A204.1 (cell line): ENCODE data around the gene PRODH2.
A peak's percentile ranks its signal among the peaks of the same experiment; 100 is the strongest.
"Not testable (repeated sequence)": the region's sequence is repeated elsewhere in the genome, so short reads cannot be mapped to it uniquely, and the experiment has no call there.

Source experiments
- FAIRE-seq: peaks from 2 replicates; lab custom pipeline; 2012; peaks lifted over from hg19 to GRCh38; lab: Jason Lieb, UNC

Gene PRODH2

DNA sequence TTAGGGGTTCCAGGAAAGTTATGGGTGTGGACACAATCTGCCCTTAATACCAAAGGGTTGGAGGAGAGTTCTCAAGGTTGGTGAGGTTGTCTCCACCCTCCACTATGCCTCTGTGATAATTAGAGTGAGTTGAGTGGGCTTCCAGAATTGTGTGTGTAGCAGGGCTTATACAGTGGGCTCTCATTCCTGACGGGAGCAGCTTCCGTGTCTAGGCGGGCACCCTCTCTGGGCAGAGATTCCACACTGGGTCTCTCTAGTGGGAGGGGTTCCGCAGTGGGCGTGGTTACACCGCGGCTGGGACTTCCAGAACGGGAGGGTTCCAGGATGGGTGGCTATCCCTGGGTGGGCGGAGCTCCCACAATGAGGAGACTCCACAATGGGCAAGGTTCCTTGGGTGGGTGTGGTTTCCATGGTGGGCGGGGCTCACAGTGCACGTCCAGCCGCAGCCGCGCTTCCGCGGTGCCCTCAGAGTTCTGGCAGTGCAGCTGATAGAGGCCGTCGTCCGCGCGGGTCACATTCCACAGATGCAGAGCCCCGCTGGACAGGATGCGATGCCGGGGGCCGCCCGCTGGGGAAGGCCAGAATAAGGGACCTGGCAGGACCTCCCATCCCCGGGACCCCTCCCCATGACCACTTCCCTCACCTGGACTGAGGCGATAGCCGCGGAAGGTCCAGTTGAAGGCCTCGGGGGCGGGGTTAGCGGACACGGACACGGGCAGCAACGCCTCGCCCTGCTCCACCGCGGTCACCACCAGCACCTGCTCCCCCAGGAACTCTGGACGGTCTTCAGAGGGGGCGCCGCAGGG, 31.2 kb upstream of the PRODH2 start:
- no peak for FAIRE-seq

DNA sequence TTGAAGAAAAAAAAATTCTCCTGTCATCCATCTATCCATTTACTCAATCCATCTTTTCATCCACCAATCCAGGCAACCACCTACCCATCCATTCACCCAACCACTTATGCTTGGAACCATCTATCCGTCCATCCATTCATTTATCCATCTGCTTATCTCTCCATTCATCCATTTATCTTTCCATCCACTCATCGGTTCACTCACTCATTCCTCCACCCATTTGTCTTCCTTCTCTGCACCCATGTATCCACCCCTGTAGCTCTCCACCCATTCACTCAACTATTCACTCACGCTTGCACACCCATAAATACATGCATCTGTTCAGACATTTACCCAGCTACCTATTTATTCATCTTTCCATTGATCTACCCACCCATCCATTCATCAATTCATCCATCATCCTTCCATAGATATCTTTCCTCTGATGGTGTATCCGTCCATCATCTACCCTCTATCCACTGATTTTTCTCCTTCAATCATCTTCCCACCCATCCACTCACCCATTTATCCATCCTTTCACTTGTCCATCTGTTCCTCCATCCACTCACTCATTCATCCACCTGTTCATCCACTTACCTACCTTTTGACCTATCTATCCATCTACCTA, 30.1 kb upstream of the PRODH2 start:
- FAIRE-seq = no peak

DNA sequence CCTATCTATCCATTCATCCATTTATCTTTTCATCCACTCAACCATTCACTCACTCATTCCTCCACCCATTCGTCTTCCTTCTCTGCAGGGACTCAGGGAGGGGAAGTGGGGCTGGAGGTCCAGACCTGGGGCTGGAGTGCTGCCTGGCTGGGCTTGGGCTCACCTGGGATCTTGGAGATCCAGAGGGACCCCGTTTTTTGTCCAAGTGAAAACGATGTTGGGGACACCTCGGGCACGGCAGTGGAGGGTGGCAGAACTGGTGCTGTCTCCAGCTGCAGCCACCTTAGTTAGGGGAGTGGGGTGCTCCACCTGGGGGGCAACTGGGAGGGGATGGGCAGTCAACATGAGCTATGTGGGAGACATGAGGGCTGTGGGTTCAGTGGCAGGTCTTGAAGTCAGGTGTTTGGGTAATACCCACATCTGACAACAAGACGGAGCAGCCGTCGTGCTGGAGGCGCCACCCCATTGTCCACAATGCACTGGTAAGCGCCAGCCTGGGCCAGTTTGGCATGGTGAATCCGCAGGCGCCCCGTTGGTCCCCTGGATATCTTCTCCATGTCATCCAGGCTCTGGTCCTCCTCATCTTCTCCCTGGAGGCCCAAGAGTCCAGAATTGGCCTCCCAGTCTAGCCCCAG, 29.4 kb upstream of the PRODH2 start:
- FAIRE-seq = no peak

DNA sequence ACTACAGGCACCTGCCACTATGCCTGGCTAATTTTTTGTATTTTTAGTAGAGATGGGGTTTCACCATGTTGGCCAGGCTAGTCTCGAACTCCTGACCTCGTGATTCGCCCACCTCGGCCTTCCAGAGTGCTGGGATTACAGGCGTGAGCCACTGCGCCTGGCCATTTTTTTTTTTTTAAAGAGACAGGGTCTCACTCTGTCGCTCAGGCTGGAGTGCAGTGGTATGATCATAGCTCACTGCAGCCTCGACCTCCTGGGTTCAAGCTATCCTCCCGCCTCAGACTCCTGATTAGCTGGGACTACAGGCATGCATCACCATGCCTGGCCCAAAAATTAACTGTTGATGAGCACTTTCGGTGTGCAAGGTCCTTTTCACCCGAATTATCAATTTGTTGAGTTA, 23.5 kb upstream of the PRODH2 start:
- not testable (repeated sequence) for FAIRE-seq

DNA sequence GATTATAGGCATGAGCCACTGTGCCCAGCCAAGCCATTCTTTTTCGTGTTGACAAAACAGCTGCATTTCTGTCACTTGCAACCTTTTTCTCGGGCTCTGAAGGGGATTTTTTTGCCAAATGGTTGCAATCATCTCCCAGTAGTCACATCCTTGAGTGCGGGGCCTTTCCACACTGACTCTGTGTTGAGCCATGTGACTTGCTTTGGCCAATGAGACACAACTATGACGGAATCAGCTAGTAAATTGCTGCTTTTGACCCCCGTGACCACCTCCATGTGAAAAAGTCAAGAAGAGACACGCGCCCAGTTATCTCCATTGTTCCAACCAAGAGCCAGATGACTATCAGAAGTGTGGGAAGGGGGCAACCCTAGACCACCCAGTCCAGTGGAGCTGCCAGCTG, 21.3 kb upstream of the PRODH2 start:
- FAIRE-seq = no peak

DNA sequence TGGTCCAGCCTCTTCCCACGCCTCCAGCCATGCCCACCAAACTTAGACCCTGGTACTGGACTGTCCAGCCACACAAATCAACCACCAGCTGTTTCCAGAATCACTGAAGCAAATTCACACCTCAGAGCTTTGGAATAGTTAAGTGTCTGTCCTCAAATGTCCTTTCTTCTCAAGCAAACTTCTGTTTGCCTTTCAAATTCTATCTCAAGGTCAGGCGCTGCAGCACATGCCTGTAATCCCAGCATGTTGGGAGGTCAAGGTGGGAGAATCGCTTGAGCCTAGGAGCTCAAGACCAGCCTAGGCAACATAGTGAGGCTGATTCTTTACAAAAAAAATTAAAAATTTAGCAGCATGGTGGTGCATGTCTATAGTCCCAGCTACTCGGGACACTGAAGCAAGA, 19.4 kb upstream of the PRODH2 start:
- no peak for FAIRE-seq

DNA sequence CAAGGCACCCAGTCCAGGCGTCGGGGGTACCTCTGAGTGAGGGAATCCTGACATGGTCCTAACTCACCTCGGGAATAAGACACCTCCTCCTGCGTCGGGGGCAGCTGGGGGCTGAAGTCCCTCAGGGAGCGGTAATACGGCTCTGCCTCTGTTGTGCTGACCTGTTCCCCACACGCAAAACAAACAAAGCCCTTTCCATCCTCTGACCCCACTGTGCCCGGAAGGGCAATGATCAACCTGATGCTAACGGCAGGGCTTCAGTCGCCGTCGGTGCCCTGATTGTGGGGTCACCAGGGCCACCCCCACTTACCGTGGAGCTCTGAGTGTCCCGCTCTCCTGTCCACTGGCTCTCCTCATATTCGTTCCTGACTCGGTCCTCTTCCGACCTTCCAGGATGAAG, 18.3 kb upstream of the PRODH2 start:
- FAIRE-seq = no peak

DNA sequence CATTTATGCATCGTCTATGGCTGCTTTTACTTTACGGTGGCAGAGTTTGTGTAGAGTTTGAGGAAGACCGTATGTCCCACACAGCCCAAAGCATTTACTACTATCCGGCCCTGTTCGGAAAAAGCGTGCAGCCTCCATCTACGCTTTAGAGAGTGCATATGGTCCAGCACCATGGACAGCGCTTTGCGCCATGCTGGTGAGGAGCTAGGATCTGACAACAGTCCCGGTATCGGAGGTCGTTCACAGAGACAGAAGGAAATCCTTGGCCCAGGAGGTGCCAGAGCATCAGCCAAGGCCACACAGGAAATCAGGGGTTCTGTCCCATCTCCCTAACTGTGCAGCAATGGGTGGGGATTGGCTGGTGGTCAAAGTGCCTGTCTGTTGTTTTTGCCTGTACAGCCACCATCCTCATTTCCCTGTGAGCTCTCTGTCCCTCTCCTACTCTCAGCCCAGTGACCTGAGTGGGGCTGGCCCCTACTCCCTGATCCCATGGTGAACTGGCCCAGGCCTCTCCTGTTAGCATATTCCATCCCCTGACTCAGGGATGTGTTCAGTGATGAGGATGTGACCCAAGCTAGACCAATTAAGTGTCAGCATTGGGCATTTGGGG, 16.2 kb upstream of the PRODH2 start:
- no peak for FAIRE-seq

DNA sequence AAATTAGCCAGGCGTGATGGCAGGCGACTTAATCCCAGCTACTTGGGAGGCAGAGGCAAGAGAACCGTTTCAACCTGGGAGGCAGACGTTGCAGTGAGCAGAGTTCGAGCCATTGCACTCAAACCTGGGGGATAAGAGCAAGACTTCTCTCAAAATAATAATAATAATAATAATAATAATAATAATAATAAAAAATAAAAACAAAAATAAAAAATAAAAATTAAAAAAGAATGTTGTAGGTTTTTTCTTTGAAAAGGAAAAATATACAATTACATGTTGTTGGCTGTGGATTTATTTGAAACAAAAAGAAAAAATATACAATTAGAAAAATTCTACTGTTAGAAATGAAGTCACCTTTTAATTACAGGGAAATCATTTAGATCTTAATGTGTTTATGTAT, 11.5 kb upstream of the PRODH2 start:
- peak; percentile 48 for FAIRE-seq

DNA sequence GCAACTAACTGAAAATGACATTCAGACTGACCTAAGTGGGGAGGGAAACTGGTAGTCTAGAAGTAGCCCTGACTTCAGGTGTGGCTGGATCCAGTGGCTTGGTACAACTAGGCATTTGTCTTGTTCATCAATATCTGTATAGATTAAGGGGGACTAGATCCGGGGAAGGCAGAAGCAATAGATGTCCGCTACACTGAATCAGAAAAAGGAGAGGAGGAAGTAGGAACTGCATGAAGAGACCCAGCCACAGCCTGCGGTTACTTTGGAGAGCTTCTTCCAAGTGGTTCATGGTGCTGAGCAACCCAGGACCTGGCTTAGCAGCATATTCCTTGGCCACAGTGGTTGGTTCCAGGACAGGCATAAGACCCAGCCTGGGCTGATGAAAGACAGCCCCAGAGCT, 9.9 kb upstream of the PRODH2 start:
- no peak for FAIRE-seq

DNA sequence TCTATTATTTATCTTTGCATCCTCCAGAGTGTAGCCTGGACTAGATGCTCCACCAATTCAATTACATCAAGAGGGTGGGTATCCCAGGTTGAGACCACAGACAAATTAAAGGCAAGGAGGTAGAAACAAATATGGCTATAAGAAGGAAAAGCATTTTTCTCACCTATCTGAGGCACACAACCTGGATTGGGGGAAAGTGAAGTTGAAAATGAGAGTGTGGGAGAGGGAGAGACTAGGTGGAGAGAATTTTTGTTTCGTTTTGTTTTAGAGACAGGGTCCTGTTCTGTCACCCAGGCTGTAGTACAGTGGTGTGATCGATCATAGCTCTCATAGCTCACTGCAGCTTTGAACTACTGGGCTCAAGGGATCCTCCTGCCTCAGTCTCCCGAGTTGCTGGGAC, 5.8 kb upstream of the PRODH2 start:
- no peak for FAIRE-seq

DNA sequence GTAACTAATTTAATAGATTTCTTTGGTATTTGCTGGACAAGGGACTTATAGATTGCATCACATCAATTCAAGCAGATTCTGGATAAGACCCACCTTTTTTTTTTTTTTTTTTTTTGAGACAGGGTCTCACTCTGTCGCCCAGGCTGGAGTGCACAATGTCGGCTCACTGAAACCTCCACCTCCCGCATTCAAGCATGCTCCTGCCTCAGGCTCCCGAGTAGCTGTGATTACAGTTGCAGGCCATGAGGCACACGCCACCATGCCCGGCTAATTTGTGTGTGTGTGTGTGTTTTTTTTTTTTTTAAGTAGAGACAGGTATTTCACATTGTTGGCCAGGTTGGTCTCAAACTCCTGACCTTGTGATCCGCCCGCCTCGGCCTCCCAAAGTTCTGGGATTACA, 4.2 kb upstream of the PRODH2 start:
- FAIRE-seq = no peak

DNA sequence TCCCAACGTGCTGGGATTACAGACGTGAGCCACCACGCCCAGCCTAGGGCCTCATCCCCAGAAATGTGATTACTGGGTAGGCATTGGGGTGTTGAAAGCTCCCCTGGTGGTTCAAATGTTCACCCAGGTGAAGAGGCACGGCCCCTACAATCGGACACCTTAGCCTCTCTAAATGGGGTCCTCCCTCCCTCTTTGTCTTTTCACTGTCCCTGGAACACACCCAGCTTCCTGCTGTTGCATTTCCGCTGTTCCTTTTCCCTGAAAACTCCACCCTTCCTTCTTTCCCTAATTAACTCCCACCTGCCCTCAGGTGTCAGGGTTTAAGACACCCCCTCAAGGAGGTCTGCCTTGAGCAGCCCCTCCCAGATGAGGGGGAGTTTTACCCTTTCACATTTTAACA, 3.6 kb upstream of the PRODH2 start:
- FAIRE-seq = no peak

DNA sequence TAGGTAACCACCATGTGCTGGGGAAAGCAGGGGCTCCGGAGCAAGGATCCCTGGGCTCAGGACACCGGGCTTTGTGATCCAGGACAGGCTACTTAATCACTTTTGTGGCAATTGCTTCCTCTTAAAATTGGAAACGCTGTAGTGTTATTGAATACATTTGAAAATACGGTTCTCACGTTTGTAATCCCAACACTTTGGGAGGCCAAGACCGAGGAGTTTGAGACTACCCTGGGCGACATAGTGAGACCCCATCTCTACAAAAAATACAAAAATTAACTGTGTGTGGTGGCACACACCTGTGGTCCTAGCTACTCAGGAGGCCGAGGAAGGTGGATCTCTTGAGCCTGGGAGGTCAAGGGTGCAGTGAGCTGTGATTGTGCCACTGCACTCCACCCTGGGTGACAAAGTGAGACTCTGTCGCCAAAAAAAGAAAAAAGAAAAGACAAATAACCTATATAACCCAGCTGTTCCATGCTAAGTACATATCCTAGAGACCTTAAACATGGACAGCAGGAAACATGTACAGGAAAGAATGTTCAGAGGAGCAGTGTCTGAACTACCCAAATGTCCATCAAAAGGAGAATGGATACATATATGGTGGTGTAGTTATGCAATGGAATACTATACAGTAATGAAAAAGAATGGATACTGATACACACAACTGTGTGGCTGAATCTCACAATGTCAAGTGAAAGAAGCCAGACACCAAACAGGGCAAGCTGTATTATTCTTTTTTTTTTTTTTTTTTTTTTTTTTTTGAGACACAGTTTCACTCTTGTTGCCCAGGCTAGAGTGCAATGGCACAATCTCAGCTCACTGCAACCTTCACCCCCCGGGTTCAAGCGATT, 622 bp upstream of the PRODH2 start:
- FAIRE-seq = no peak

DNA sequence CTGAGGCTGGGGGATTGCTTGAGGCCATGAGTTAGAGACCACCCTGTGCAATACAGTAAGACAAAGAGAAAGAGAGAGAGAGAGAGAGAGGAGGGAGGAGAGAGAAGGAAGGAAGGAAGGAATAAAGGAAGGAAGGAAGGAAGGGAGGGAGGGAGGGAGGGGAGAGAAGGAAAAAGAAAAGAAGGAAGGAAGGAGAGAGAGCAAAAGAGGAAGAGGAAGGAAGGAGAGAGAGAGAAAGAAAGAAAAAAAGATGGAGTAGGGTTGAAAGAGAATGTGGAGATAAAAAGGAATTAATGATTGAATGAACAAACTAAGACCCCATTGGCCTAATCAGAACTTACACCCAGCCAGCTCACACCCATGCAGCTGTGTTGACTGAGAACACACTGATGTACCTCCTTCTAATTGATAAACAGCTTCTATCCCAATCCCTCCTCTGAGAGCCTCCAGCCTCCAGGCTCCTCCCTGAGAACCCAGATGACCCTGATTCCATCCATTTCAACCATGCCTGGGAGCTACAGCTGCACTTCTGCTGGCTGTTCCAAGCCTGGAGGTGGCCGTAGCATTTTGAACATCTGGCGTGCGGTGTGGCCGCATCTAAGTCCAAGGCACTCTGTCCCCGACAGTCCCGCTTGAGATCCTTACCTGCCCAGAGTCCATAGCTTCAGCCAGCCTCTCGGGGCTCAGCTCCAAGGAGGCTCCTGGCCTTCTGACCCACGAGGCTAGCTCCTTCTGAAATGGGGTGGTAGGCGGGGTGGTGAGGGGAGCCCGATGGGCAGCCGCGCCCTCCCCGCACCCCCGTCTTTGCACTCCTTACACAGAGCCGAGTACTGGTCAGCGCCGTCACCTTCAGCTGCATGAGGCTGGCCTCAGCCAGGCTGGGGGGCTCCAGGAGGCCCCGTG, 1.1 kb downstream of the PRODH2 start:
- no peak for FAIRE-seq

DNA sequence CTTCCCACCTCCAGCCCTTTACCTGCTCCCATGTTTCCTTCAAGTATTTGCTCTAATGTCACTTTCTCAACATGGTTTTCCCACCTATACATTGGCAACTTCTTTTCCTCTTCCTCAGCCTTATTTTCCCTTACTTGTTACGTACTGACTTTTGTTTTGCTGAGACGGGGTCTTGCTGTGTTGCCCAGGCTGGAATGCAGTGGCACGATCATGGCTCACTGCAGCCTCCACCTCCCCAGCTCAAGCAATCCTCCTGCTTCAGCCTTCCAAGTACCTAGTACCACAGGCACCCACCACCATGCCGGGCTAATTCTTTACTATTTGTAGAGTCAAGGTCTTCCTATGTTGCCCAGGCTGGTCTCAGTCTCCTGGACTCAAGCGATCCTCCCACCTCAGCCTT, 5.0 kb downstream of the PRODH2 start:
- FAIRE-seq = no peak

DNA sequence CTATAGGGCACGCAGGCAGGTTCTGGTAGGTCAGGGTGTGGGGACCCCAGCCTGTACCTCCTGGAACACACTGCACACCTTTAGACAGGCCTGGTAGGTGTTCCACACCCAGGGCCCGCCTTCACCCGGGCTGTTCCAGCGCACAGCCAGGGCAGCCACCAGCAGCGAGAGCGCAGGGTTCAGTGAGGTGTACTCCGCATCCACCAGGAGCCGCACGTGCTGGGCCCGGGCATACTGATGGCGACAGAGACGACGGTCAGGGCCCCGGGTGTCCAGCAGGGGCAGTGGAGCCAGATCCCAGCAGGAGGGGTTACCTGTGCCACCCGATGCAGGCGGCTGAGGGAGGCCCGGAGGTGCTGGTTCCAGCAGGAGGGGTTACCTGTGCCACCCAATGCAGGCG, 6.0 kb downstream of the PRODH2 start:
- no peak for FAIRE-seq

DNA sequence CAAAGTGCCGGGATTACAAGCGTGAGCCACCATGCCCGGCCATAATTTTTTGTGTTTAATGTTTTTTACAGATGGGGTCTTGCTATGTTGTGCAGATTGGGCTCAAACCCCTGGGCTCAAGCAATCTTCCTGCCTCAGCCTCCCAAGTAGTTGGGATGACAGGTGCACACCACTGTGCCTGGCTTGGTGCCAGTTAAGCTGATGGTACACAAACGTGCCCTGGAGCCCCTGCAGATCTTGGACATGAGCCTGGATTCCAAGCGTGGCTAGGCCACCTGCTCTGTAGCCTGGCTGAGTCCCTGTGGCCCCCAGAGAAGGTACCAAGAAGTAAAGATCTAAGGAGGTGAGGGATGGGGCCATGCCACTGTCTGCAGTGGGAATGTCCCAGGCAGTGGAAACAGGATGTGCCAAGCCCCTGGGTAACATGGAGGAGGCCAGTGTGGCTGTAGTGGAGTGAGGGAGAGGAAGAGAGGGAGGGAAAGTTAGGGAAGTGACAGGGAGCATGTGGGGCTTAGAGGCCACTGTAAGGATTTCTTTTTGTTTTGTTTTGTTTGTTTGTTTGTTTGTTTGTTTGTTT, 7.0 kb downstream of the PRODH2 start:
- FAIRE-seq = no peak

DNA sequence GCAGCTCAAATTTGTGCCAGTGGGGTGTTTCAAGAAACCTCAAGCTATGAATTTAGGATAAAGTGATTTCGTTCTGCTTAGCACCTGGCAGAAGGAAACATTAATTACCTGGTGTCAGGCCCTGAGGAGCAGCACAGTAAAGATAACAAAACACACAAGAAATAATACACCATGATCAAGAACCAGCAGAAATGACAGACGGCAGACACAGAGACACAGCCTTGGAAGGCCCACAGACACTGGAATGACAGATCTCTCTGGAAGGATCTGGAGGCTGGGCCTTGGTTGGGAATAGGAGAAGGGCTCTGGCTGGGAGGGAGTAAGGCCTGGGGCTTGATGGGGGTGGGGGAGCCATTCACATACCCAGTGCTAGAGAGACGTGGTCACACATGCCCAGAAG, 10.8 kb downstream of the PRODH2 start:
- FAIRE-seq = no peak

DNA sequence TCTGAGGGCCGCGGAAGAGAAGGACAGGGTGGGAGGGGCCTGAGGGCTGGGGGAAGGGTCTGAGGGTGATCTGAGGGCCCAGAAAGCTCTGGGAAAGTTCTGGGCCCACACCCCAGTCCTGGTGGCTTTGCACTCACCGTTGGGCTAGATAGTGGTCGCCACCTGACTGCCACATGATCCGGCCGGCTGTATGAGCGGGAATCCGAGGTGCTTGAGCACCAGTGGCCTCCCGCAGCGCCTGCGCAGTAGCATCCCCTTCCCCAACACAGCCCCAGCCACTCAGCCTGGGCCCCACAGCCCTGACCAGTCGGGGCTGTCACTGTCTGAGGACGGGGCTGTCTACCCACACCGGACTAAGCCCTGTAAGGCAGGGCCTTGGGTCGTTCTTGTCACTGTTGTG, 15.0 kb downstream of the PRODH2 start:
- FAIRE-seq = no peak
